Smooth muscle cell of bladder (primary cell): ENCODE data around the gene GBP4. TPM values are rescaled to one million over a fixed set of nuclear protein-coding genes. Genes with fewer than 3 reads are reported as not detected.

Source experiments
- total RNA-seq: library from RNA; depleted of rRNA; stranded (reverse); fragments of >200 nt; gene quantifications from 2 replicates; pipeline ENCODE4 v1.2.3, GENCODE V29; 2014

The GBP4 gene, protein sequence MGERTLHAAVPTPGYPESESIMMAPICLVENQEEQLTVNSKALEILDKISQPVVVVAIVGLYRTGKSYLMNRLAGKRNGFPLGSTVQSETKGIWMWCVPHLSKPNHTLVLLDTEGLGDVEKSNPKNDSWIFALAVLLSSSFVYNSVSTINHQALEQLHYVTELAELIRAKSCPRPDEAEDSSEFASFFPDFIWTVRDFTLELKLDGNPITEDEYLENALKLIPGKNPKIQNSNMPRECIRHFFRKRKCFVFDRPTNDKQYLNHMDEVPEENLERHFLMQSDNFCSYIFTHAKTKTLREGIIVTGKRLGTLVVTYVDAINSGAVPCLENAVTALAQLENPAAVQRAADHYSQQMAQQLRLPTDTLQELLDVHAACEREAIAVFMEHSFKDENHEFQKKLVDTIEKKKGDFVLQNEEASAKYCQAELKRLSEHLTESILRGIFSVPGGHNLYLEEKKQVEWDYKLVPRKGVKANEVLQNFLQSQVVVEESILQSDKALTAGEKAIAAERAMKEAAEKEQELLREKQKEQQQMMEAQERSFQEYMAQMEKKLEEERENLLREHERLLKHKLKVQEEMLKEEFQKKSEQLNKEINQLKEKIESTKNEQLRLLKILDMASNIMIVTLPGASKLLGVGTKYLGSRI
- 2.6 and 4.5 TPM in 2 replicates for total RNA-seq

DNA sequence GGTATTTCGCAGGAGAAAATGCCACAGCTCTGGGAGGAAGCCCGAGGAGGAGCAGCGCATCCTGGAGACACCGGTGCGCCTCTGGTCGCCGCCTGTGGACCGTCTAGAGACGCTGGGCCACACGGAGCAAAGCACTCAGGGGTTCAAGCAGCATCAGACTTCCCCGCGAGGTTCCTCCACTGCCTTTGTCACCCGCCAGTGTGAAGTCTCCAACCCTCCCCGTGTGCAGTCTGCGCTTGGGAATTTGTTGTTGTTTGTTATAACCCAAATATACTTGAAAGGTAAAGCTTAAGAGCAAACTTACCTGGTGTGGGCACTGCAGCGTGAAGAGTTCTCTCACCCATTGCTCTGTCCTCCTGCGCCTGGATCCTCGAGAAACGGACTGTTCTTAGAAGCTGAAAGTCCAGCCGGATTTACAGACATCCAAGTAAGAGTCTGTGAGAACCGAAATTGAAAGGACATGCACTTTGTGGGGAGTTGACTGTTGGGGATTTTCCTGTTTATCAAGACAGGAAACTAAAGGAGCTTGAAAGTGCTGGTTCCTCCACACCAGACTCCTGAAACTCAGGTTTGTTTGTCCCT, at the start of gene GBP4:
TSS of gene GBP4 (minus strand) at position 452 of the 582 bp plus-strand sequence. CDS start at position 344, 108 bp downstream.

DNA sequence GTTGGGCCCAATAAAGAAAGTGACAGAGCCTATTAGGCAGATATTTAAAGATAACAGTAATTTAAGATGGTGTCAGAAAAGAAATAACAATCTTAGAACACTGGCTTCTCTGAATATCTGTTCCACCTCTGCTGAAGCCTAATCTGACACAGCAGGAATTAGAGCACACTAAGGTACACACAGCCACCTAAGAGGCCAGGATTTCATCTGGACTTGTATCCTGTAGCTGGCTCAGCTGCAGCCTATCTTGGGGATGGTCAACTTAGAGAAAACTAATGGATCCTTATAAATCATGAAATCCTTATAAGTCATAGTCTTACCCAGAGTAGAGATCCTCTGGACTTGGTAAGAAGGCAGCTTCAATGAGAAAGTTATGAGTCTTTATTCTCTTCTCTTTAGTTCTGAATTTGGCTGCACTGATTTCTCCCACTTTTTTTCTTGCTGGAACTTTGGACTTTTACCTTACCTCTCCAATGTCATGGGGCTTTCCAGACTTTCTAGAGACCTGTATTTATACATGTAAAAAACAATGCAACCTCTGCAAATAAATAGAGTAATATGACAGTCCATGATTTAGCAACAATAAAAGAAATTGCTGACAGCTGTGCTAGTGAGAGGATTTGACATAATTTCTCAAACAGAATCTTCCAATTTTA, 23.0 kb downstream of the GBP4 start, which contains the start of gene GBP7:
TSS of gene GBP7 (minus strand) at position 403 of the 656 bp plus-strand sequence. CDS start 4,068 bp downstream, outside the sequence.

Other genes with a start within 250 kb of the GBP4 start
- gene KYAT3, start 206.3 kb downstream of the GBP4 start, total RNA-seq, result 36.2 and 45.5 TPM in 2 replicates
- 8.0 and 8.7 TPM in 2 replicates for gene RBMXL1, start 206.3 kb downstream of the GBP4 start, total RNA-seq
- 23.7 and 31.0 TPM in 2 replicates for gene GBP3, start 176.1 kb downstream of the GBP4 start, total RNA-seq
- gene GBP1, start 133.7 kb downstream of the GBP4 start, total RNA-seq, result 16.5 and 26.9 TPM in 2 replicates
- gene GBP2, start 72.8 kb downstream of the GBP4 start, total RNA-seq, result 67.4 and 71.0 TPM in 2 replicates
- gene GBP7, start 22.9 kb downstream of the GBP4 start, total RNA-seq, result not detected in 2 replicates
- gene GBP5, start 73.9 kb upstream of the GBP4 start, total RNA-seq, result 0.09 and 0.14 TPM in 2 replicates
- gene GBP6, start 165.1 kb upstream of the GBP4 start, total RNA-seq, result under 0.01 TPM in 1 of 2 replicates, not detected in the other